ENCODE results near the gene OR6C76. TPM values are rescaled to one million over a fixed set of nuclear protein-coding genes. Genes with fewer than 3 reads are reported as not detected.
A peak's percentile ranks its signal among the peaks of the same experiment; 100 is the strongest.
"Not testable (repeated sequence)": the region's sequence is repeated elsewhere in the genome, so short reads cannot be mapped to it uniquely, and the experiment has no call there.

Gene OR6C76
- total RNA-seq, 1 donor from 2014 or later = not detected

DNA sequence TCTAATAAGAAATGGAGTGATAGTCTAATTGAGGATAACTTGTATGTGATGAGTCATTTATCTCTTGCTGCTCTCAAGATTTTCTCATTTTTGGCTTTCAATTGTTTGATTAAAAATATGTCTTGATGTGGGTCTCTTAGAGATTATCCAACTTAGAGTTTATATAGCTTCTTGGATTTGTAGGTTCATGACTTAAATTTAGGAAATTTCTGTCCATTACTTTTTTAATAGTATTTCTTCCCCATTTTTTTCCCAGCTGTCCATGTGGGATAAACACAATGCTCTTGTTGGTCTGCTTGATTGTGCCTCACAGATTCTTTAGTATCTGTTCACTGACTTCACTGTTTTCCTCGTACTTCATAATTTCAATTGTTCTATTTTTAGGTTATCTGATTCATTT is 18.2 kb upstream of the OR6C76 start:
- no peaks in the 10 kb centered on the region for H3K4me1 Mint-ChIP-seq
- ChIA-PET CTCF (no interaction called here), POLR2A (no interaction called here)
- peaks cover 5% of the 10 kb centered on the region for H3K9me3 Mint-ChIP-seq
- DNase-seq (no peak), ATAC-seq (ENCODE audit: low read depth) (no peak)
- no peaks in the 10 kb centered on the region for H3K36me3 Mint-ChIP-seq (ENCODE audit: low read depth)
- no peaks in the 10 kb centered on the region for H3K27me3 Mint-ChIP-seq
- intact Hi-C loops (cut with micrococcal nuclease) = no loop called here
- H3K4me3 Mint-ChIP-seq = no peak overlapping the region
- H3K27ac Mint-ChIP-seq = no peak overlapping the region
- TF ChIP-seq, protein P1, sequence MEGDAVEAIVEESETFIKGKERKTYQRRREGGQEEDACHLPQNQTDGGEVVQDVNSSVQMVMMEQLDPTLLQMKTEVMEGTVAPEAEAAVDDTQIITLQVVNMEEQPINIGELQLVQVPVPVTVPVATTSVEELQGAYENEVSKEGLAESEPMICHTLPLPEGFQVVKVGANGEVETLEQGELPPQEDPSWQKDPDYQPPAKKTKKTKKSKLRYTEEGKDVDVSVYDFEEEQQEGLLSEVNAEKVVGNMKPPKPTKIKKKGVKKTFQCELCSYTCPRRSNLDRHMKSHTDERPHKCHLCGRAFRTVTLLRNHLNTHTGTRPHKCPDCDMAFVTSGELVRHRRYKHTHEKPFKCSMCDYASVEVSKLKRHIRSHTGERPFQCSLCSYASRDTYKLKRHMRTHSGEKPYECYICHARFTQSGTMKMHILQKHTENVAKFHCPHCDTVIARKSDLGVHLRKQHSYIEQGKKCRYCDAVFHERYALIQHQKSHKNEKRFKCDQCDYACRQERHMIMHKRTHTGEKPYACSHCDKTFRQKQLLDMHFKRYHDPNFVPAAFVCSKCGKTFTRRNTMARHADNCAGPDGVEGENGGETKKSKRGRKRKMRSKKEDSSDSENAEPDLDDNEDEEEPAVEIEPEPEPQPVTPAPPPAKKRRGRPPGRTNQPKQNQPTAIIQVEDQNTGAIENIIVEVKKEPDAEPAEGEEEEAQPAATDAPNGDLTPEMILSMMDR (IDR thresholded peaks at IDR 0.05) = no peak

DNA sequence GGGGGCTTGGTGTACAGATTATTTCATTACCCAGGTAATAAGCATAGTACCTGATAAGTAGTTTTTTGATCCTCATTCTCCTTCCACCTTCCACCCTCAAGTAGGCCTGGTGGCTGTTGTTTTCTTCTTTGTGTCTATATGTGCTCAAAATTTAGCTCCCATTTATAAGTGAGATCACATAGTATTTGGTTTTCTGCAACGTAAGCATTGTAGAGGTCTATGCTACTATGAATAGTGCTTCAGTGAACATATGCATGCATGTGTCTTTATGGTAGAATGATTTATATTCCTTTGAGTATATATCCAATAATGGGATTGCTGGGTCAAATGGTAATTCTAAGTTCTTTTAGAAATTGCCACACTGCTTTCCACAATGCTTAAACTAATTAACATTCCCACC is 16.9 kb upstream of the OR6C76 start:
- POLR2A ChIA-PET; intact Hi-C loops (cut with micrococcal nuclease); ATAC-seq (ENCODE audit: low read depth); H3K27me3 Mint-ChIP-seq; H3K4me3 Mint-ChIP-seq; CTCF ChIA-PET; H3K4me1 Mint-ChIP-seq; H3K9me3 Mint-ChIP-seq; H3K27ac Mint-ChIP-seq; H3K36me3 Mint-ChIP-seq (ENCODE audit: low read depth); DNase-seq: not testable (repeated sequence)

DNA sequence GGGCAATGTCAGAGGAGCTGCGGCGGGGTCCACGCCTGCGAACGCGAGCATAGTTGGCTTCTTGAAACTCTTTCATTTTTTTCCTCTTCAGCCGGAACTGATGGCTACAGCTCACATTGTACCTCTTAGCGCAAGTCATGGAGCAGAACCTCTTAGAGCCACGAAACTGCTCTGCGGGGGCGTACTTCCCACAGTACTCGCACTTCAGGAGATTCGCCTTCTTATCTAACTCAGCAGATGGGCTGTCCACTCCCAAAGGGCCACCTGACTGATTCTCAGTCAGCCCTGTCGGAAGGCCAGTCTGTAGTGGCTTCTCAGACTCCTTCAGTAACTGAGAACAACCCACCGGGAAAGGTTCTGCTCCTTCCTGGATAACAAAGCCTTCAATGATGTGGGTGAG is 13.9 kb upstream of the OR6C76 start:
- POLR2A ChIA-PET; H3K4me1 Mint-ChIP-seq; H3K36me3 Mint-ChIP-seq (ENCODE audit: low read depth); H3K4me3 Mint-ChIP-seq; H3K9me3 Mint-ChIP-seq; intact Hi-C loops (cut with micrococcal nuclease); DNase-seq; ATAC-seq (ENCODE audit: low read depth); H3K27ac Mint-ChIP-seq; H3K27me3 Mint-ChIP-seq; CTCF ChIA-PET: not testable (repeated sequence)

GRCh38 chr12:55413498-55414388 is 12.3 kb upstream of the OR6C76 start:
- POLR2A ChIA-PET; H3K36me3 Mint-ChIP-seq (ENCODE audit: low read depth); H3K9me3 Mint-ChIP-seq; DNase-seq; ATAC-seq (ENCODE audit: low read depth); H3K4me3 Mint-ChIP-seq; H3K27ac Mint-ChIP-seq; intact Hi-C loops (cut with micrococcal nuclease); H3K4me1 Mint-ChIP-seq; CTCF ChIA-PET: not testable (repeated sequence)
- peaks cover 20% of the 10 kb centered on the region for H3K27me3 Mint-ChIP-seq

GRCh38 chr12:55414396-55414823 is 11.6 kb upstream of the OR6C76 start:
- H3K4me3 Mint-ChIP-seq = not testable (repeated sequence)

DNA sequence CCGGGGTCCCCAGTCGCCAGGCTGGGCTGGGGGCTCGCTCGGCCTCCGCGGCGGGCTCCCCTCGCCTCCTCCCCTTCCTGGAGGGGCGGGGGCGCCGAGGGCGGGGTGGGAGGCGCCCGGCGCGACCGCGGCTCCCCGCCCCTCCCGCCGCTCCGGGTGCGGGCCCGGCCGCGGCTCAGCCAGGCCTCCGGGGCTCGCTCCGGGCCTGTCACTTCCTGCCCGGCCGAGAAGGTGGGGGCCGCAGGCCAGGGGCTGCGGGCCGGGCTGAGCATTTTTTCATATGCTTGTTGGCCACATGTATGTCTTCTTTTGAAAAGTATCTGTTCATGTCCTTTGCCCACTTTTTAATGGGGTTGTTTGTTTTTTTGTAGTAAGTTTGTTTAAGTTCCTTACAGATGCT is 11.2 kb upstream of the OR6C76 start:
- H3K36me3 Mint-ChIP-seq (ENCODE audit: low read depth); H3K9me3 Mint-ChIP-seq; intact Hi-C loops (cut with micrococcal nuclease); DNase-seq; CTCF ChIA-PET; H3K27ac Mint-ChIP-seq; H3K4me1 Mint-ChIP-seq; POLR2A ChIA-PET: not testable (repeated sequence)
- peak; percentile 90 for ATAC-seq (ENCODE audit: low read depth)
- Mint-ChIP-seq H3K27me3 (peaks cover 32% of the 10 kb centered on the region), H3K4me3 (peak overlapping the region; percentile 59)

More at GRCh38 chr12:55414396-55414823, 11.6 kb upstream of the OR6C76 start:
- H3K4me1 Mint-ChIP-seq; intact Hi-C loops (cut with micrococcal nuclease); DNase-seq; ATAC-seq (ENCODE audit: low read depth); H3K9me3 Mint-ChIP-seq; CTCF ChIA-PET; POLR2A ChIA-PET; H3K36me3 Mint-ChIP-seq (ENCODE audit: low read depth); H3K27ac Mint-ChIP-seq: not testable (repeated sequence)
- peaks cover 27% of the 10 kb centered on the region for H3K27me3 Mint-ChIP-seq

DNA sequence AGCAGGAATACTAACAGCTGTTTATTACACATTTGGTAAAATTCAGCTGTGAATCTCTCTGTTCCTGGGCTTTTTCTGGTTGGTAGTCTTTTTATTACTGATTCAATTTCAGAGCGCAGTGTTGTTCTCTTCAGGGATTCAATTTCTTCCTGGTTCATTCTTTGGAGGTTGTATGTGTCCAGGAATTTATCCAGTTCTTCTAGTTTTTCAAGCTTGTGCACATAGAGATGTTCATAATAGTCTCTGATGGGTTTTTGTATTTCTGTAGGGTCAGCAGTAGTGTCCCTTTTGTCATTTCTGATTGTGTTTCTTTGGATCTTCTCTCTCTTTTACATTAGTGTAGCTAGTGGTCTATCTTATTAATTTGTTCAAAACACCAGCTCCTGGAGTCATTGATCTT is 9.1 kb upstream of the OR6C76 start:
- ChIA-PET POLR2A (no interaction called here), CTCF (no interaction called here)
- TF ChIP-seq, protein P1 (IDR thresholded peaks at IDR 0.05) = no peak
- Mint-ChIP-seq H3K4me3 (no peak overlapping the region), H3K36me3 (ENCODE audit: low read depth) (no peaks in the 10 kb centered on the region), H3K4me1 (peaks cover 6% of the 10 kb centered on the region), H3K9me3 (peaks cover 6% of the 10 kb centered on the region), H3K27me3 (peaks cover 33% of the 10 kb centered on the region), H3K27ac (no peak overlapping the region)
- intact Hi-C loops (cut with micrococcal nuclease) = no loop called here
- no peak for ATAC-seq (ENCODE audit: low read depth)
- DNase-seq = no peak
